Measurements from ENCODE around the gene AHDC1.
A peak's percentile ranks its signal among the peaks of the same experiment; 100 is the strongest.

The AHDC1 gene

DNA sequence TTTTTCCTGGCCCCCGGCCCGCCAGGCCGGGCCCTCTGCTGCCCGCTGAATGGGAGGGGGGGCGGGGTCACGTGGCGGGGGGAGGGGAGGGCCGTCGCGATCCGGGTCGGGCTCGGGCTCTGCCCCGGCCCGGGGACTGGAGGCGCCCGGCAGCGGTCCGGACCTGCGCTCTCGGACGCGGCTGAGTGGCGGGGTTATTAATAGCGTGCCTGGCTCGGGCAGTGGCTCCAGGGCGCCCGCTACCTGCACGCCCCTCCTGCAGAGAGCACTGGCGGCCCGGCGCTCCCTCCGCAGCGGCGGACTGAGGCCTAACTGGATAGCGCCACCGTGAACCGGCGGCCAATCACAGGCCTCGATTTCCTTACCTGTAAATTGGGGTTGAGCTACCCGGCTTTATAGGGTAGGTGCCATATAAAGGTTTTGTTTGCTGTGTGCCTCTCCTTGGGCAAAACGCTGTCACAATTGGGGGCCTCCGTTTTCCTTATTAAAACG is 28.1 kb downstream of the AHDC1 start:
- peak in 1 of 2 experiments; percentile 29 for DNase-seq

DNA sequence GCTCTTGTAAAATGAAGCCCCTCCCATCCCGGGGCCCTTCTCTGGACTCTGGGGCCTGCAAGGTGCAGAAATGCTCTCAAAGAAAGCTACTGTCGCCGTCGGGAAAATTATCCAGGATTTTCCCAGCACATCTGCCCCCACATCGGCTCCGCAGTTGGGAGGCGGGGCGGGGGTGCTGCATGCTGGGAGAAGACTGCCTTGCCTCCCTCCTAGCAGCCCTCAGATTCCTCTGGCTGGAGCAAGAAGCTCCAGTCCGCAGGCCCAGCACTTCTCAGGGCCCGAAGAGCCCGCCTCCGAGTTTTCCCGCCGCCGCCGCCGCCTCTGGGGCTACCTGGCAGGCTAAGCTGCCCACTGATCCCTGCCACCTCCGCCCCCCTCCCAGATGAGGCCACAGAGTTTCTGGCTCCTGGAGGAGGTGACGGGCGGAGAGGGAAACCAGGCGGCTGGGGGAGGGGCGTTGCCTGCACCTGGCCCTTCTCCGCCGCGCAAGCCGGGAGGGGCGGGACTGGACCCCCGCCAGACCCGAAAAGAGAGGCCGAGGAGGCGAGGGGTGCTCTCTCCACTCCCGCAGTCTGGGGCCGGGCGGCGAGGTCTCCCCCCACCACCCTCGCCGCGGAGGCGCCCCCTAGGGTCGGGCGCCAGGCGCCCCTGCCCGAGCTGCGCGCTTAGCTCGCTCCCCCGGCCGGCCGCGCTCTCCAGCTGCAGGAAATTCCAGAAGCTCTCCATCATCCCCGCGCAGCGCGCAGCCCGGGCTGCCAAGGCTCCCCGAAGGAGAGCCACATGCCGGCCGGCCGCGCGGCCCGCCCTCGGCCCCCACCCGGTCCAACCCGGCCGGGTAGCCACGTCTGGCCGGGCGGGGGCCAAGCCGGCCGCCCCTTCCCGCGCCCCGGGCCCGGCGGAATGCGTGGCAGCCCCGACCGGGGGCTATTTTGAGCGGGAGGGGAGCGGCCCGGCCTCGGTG is 28.8 kb downstream of the AHDC1 start:
- peak; percentile 55 to 68 for DNase-seq

DNA sequence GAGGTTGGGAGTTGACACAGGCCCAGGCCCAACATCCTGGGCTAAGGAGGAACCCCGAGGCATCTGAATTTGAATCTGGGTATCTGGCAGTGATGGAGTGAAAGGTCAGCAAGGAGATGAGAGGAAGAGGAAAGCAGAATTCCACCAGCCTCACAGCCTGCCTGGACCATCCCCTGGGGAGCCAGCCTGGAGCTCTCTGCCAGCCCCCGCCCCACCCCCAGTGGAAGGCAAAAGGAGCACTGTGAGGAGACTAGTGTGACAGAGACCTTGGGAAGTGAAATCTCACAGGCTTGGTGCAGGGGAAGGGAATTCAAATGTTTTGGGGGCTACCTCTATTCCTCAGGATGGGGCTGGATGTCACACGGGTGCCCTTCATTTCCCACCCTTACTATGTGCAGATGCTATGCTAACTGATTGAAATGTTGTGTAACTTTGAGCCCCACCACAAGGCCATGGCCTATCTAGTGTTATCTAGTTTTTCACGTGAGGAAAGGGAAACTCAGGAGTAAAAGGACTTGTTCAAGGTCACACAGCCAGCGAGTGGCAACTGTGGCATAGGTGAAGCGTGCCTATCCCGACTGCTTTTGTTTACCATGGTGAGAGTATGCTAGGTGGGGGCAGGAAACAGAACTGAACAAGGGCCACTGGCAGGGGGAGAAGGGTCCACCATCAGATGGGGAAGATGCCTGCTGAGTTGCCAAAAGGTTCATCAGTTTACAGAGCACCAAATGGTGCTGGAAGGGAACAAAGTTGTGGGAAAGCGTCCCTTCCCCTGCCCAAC is 29.8 kb downstream of the AHDC1 start:
- no peak for DNase-seq

DNA sequence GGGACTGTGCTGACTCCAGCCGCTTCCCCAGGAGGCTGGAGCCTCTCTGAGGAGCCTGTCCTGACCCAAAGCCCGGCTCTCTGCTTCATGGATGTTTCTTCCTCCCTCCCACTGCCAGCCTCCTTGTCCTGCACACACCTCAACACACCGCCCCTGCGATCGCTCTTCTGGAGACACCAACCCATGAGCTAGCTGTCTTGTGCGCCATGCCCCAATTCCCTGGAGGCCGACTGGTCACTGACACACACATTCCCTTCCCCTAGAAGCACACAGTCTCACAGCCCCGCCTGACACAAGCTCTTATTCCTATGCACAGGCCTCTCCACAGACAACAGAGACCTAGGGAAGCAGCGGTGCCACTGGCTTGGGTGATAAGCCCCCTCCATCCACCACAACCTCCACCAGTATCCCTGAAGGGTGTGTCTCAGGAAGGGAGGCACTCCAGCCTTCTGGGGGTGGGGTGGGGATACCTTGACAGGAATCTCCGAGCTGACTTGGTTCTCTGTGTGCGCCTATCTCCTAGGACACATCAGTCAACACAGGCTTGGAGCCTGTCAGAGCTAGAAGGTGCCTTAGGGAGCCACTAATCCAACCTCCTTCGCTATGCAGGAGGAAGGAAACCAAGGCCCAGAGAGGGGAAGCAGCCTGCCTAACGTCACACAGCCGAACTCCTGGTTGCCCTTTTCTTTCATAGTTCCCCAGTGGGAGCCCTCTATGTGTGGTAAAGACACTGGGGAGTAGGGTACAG is 31.1 kb downstream of the AHDC1 start:
- peak in 1 of 2 experiments; percentile 36 for DNase-seq

DNA sequence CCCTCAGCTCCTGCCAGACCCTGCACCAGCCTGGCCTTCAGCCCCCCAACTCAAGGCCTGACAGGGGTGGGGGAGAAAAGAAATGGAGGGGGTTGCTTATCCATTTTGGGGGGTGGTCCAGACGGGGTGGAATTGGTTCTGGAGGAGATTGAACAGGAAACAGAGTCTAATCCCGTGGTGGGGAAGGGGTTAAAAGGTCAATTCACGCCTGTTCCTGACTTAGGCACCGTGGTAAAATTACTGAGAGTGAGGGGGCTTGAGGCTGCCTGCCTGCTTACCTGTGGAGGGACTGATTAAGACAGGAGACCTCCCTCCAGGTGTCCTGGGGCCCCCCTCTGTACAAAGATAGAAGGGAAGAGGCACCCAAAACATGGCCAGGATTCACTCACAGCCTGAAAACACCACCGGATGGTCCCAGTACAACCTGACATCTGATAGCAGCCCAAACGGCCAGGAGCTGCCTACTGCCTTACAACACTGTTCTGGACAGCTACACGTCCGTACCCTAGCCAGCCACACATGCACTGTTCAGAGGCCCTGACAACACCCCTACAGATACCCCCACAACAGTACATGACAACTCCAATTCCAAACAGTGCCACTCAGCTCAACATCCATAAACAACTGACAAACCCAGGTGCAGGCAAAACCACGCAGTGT is 31.8 kb downstream of the AHDC1 start:
- no peak for DNase-seq

DNA sequence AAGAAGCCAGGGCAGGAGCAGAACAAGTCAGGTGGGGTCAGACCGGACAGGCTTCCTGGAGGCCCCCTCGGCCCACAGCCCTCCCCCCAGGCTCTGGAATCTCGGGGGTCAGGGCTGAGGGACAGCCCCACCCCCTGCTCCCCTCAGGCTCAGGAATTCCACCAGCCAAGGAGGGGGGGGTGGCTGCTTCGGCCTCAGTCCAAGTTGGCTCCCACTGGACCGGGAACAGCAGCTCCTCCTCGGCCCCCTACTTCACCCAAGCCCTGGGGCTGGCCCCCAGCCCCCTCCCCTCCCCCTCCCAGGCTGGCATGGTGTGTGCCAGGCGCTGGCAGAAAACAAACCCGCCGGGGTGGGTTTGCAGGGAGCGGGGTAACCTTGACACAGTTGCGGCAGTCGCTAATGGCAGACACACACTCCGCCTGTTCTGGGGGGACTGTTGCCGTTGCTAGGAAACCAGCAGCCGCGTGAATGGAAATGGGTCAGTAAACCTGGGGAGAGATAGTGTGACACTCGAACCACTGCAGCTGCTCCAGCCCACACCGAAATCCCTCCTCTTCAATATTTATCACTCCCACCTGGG is 32.4 kb downstream of the AHDC1 start:
- no peak for DNase-seq

DNA sequence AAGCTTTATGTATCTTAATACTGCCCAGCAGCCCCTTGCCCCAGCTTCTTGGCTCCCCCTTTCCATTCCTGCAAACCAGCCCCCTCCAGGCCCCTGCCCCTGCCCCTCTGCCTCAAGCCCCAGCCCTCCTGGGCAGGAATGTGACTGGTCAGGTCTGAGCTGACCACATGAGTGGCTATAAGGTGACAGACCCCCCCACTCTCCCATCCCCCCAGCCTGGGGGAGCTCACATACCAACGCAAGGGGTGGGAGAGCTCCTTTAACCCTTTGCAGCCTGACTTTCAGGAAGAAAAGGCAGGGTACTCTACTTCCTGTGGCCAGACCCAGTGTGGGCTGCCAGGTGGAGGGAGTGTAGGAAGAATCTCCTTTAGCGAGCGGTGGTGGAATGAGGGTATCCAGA is 33.2 kb downstream of the AHDC1 start:
- DNase-seq = no peak

DNA sequence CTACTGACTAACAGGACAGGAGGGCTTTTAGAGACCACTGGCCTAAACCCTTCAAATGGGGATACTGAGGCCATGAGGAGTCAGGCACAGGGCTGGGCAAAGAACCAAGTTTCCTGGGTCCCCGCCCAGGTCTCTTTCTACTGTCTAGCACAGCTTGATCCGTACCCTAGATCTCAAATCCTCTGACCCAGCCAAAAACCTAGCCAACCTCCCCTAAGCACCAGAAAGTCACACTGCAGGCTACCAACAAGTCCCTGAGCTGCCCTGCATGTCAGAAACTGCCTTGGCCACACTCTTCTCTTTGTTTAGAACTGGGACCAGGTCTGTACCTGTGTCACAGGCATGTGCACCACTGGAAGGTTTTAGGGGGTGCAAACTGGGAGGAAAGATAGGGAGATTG is 33.6 kb downstream of the AHDC1 start:
- DNase-seq = no peak

DNA sequence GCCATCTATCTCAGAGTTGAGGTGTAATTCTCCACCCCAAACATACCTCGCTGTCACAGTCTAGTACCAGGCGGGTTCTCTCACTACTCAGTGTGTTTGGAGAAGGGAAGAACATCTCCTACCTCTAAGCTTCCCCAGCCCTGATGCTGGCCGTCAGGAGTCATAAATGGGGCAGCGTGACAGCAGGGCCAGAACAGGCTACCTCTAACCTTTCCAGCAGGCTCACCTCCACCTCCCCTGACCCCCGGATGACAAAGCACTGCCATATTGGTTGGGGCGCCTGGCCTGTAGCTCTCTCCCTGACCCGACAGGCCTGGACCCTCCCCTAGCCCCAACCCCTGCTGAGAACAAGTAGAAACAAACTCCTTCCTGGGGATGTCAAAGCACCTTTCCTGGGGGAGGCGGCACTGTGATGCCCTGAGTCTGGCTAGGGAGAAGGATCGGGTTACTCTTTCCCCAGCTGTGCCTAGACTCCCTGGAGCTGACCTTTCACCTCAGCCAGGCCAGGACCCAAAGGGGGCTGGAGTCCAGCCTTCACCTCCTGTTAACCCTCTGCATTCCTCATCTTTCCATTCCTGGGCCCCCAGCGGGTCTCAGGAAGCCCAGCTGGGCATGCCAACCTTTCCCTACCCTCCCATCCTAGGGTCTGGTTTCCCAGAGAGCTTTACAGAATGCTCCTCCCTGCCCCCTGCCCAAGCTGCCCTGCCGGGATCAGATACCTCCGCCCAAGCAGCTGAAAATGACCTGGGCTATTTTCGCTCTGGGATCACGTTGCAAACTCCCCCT is 34.2 kb downstream of the AHDC1 start:
- DNase-seq = no peak

DNA sequence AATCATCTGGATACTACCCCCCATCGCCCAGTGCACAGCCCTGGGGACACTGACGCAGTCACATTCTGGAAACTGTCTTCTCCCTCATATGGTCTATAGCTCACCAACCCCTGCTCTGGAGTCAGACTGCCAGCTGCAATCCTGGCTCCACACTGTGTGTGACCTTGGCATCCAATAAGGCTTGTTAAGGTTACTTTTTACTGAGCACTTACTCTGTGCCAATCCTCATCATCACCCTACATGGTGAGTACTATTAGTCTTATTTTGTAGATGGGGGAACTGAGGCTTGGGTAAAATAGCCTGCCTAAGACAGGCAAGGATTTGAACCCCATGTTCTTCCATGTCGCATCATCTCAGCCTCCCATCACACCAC is 34.9 kb downstream of the AHDC1 start:
- no peak for DNase-seq

DNA sequence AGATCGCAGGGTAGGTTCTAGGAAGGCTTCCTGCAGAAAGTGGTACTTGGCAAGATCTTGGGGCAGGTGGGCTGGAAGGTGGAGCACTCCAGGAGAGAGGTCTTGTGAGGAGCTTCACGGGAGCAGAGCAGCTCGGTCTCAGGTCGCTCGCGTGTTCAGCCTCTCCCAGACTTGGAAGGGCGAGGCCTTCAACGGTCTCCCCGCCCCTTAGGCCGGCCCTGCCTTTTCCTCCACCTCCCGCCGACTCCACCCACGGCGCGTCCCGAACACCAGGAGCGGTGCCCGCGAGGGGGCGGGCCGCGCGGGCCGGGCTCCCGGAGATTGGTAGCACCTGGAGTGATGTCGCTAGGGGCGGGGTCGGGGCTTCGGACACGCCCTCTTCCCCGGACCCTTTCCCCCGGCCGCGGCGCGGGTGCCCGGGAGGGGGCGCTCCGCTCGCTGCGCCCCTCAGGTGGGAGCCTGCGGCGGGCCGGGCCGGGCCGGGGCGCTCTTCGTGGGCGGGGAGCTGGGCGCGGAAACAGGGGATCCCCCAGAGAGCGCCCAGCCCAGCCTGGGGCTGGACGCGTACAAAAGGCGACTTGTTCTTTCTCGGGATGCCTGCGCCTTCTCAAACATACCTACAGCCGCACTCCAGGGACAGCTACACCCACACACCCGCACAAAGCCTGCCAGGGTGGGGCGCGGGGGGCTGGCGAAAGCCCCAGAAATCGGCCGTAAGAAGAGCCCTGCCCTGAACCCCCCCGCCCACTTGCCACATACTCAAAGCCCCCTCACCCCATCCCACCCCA is 35.5 kb downstream of the AHDC1 start:
- peak; percentile 80 to 93 for DNase-seq

DNA sequence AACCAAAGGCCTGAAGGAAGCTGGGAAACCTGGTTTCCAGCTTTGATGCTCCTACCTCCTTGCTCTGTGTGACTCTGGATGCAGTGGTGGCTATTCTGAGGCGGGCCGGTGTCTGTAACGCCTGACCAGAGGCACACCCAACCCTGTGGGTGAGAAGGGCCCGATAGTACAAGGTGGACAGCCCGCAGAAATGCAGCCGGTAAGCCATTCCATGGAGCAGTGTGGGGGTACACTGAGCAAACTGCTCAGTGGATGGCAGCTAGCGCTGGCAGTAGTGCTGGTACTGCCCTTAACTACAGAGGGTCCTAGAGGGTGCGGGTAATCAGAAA is 36.0 kb downstream of the AHDC1 start:
- DNase-seq = no peak

DNA sequence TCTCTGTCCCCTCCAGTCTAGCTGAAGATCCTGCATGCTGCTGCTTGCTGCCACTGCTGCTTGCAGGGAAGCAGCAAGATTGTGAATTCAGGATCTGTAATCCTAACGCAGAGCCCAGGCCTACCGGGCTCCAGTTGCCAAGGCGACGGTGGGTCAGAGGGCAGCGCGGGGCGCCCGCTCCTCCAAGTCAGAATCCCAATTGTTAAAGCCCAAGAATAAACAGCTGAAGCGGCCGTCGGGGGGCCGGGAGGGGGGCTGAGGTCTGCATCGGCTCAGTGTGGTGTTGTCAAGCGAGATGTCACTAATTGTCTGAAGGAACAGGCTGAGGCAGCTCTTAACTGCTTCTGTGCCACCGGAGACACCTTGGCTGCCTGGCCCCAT is 36.8 kb downstream of the AHDC1 start:
- no peak for DNase-seq

DNA sequence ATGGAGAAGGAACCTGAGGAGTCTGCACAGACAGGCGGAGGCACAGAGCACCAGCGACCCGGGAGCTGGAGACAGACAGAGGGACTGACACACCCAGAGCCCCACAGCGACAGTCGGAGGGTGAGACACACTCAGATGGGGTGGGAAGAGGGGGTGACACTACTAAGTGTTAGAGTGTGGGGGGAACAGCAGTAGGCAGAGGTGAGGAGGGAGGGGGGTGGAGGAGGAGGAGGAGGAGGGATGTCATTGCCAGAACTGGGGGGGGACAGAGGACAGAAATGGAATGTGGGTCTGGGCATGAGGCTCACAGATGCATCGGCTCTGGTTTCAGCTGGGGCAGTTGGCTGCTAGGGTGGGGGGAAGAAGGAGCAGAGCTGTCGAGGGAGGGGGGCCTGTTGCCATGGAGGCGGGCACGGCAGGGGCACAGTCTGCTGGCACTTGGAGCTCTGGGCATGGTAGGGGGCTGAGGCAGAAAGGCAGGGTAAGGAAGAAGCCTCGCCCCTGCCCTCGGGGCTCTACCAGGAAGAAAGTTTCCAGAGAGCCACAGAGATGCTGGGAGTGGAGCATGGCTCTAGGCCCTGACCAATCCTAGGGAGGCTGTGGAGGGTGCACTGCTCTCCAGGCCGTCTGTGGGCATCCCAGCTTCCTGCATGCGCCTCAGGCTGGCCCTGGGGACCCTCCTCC is 37.3 kb downstream of the AHDC1 start:
- DNase-seq = no peak

DNA sequence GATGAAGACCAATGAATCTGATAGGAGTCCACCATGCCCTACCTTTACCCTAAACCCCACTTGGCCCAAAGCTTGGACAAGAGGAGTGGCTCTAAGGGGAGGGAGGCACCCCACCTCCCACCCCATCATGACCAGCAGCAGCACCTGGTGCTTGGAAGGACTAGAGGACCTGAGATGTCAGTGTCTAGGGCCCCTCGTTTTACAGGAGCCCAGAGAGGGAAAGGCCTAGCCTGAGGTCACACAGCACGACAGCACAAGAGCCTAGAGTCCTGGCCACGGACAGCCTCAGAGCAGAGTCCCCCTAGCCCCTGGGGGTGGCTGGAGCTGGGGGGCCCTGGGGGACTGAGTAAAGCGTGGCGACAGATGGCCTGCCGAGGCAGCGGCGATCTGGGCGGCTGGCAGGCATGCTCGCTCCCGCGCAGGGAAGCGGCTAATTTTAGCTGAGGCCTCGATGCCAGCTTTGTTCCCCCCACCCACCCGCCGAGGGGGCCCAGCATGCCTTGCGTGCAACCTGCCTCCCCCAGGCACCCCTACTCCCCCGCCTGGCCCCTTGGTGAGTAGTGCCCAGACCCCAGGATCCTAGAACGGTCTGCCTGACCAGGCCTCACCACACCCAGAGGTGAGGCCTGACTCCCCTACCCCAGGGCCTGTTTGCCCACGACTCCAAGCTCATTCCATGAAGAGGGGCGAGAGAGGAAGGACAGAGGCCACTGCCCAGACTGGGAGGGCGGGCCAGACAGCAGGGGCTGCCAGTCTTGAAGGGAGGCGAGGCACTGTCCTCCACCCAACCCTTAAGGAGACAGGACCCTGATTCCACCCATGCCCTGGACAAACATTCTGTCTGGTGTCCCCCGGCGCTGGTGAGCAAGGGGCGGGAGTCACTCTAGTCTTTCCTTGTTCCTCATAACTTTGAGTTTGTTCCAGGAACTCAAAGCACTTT is 39.0 kb downstream of the AHDC1 start:
- DNase-seq = no peak

DNA sequence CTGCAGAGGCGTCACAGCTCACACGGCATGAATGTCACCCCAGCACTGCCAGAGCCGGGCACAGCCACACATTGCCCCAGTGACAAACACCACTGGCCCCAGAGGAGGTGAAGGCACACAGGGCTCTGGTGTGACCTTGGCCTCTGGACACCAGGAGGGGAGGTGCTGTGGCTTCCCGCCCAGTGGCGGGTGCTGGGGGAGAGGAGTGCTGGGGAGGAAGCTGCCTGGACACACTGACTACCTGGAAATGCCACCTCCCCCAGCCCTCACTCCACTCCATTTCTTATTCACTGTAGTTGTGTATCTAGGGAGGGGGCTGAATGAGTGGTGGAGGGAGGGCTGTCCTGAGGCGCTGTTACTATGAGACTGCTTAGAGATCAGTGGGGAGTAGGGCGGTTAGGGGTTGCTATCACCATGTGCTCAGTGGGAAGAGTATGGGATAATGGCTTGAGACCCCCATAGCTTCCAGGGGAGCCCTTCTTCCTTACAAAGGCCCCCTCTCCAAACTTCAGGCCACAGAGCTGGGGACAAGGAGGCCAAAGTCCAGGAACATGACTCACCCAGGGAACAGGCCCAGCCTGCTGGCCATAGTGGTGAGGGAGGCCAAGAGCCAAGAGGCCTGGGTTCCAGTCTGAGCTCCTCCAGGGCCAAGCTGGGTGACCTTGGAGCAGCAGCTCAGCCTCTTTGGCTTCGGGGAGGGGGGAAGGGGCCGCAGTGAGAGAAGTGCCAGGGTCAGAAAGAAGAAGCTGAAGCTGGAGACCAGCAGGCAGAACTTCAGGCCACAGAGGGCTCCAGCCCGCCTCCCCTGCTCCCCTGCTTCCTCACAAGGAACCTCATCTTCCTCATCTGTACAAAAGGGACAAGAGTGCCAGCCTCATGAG is 40.1 kb downstream of the AHDC1 start:
- DNase-seq = no peak

DNA sequence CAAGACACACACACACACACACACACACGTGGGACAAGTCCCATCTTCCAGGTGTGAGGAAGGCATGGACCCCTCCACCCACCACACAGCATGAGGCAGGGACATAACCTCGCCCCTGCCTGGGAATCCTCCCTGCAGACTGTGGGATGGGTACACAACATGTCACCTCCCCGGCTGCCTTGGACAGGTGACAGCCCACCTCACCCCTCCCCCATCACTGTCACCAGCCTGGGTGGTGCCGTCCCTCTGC is 40.7 kb downstream of the AHDC1 start:
- DNase-seq = no peak

All from NCI-H187 (cell line).